Measurements from ENCODE around the gene ARL3.

GRCh38 chr10:102759497-102760210 lies 45.5 kb upstream of the ARL3 start:
- TF ChIP-seq CTCF (IDR thresholded peaks at IDR 0.05; ENCODE audit: borderline replicate concordance, extremely low read depth, low read length, poor library complexity, severe bottlenecking) (no peak), EZH2 (IDR thresholded peaks at IDR 0.05; ENCODE audit: borderline replicate concordance, low read depth, low read length, severe bottlenecking) (no peak)

All from DND-41 (cell line).